Dedifferentiated amniotic fluid mesenchymal stem cell (primary cell): ENCODE measurements around the gene KMT2E.
"Not testable (repeated sequence)": the region's sequence is repeated elsewhere in the genome, so short reads cannot be mapped to it uniquely, and the experiment has no call there.

Source experiments
- DNase-seq: peaks from one replicate; pipeline ENCODE4 v3.0.0-alpha.2; 2016; ENCODE audit errors: extremely low spot score

Gene KMT2E, protein sequence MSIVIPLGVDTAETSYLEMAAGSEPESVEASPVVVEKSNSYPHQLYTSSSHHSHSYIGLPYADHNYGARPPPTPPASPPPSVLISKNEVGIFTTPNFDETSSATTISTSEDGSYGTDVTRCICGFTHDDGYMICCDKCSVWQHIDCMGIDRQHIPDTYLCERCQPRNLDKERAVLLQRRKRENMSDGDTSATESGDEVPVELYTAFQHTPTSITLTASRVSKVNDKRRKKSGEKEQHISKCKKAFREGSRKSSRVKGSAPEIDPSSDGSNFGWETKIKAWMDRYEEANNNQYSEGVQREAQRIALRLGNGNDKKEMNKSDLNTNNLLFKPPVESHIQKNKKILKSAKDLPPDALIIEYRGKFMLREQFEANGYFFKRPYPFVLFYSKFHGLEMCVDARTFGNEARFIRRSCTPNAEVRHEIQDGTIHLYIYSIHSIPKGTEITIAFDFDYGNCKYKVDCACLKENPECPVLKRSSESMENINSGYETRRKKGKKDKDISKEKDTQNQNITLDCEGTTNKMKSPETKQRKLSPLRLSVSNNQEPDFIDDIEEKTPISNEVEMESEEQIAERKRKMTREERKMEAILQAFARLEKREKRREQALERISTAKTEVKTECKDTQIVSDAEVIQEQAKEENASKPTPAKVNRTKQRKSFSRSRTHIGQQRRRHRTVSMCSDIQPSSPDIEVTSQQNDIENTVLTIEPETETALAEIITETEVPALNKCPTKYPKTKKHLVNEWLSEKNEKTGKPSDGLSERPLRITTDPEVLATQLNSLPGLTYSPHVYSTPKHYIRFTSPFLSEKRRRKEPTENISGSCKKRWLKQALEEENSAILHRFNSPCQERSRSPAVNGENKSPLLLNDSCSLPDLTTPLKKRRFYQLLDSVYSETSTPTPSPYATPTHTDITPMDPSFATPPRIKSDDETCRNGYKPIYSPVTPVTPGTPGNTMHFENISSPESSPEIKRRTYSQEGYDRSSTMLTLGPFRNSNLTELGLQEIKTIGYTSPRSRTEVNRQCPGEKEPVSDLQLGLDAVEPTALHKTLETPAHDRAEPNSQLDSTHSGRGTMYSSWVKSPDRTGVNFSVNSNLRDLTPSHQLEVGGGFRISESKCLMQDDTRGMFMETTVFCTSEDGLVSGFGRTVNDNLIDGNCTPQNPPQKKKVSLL (N-terminal part only)

DNA sequence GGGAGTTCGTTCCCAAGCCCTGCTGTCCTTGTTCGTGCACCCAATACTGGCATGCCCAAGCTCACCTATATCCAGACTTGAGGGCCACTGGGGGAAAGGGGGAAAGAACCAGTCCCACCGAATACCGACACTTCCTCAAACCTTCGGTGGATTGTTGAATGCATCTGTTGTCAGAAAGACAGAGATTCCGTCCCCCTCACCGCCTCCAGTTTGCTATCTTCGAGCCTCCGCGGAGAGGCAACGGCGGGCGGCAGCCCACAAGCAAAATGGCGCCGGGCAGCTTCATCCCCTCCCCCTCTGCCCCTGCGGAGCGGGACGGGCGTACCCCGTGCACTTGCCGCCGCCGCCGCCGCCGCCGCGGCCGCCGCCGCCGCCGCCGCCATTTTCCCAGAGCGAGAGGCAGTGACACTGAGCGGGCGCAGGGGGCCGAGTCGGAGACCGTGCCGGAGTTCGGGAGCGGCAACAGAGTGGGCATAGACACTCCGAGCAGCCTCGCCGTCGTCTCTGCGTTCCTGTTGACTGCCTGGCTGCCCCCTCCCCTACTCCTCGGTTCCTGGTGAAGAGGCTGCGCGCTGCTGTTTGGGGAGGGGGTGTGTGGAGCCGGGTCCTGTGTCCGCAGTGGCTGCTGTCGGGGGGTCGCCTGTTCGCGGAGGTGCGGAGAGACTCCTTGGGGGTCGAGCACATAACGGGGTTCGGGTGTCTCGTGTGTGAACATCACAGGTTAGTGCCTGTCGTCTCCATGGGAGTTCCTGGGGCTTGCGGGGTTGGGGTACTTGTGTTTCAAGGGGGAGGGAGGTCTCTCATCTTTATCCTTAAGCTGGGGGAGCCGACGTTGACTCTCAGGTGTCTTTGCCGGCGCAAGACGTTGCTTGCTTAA is at the start of gene KMT2E:
Gene KMT2E, plus strand, starts transcription at position 390 of the 877 bp plus-strand sequence. CDS start 26,748 bp downstream, outside the sequence.
- DNase-seq, result peak; percentile 81

DNA sequence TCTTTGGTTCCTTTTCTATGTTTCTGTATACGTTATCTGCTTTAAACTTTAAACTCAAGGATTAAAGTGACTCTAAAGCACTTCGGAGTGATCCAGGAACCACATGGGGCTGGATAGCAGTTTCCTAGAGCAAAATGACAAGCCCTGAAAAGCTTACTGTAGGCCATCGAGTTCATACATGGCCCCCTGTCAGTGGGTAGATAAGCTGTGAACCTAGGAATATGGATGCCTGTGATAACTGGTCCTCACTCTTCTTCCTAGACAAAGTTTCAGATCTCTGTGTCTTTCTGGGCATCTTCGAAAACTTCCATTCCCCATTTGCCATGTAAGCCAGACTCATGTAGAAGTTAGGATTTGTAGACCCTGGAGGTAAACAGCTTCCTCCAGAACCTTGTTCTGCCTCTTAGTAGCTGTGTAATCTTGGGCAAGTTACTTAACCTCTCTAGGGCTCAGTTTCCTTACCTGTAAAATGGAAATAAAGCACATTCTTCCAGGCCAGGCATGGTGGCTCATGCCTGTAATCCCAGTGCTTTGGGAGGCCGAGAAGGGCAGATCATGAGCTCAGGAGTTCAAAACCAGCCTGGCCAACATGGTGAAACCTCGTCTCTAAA is 49.3 kb upstream of the KMT2E start:
- no peak for DNase-seq

DNA sequence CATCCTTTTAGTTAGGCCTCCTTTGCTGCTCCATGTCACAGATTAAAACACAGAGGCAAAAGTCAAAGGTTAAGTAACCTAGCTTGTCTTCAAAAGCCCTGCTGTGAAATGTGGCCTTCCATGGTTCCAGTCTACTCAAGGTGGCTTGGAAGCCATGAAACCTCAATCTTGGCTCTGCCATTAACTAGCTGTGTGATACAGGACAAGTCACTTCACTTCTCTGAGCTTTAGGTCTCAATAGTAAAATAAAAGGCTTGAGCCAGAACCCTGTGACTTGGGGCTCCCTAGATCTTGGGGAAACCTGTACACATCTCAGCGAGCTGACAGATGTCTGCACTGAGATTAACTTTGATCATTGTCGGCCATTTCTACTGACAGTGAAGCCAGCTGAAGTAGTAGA is 48.0 kb upstream of the KMT2E start:
- DNase-seq, result no peak

DNA sequence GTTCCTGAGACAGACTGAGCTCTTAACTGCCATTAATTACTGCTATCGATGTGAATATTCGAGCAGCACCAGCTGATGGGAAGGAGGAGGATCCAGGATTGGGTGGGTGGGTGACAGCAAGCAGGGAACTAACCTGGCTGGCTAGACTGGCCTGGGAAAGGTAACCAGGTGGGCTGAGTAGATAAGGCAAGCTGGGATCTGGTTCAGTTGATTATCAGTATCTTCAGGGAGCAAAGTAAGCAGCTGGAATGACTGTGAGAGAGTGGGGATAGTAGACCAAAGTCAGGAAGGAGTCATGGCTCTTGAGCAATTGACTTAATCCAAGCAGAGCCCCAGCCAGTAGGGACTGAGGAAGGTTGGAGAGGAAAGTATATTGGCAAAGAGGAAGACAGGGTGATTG is 46.9 kb upstream of the KMT2E start:
- DNase-seq, result no peak

DNA sequence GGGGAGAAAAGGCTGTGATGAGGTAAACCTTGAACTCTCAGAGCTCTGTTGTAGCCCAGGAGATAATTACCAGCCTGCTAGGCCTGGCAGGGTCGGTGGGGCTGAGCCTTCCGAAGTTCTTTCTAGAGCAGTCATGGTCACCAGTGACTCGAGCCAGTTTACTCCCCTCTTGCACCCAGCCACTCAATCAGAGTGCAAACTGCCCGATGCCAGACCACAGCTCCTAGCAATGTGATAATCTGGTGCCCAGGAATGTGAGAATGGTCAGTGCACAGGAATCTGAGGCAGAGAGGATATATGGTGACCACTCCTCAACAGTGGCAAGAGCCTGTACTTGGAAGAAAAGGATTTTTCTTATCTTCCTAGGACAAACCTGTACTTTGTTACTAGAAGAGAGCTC is 46.4 kb upstream of the KMT2E start:
- no peak for DNase-seq

DNA sequence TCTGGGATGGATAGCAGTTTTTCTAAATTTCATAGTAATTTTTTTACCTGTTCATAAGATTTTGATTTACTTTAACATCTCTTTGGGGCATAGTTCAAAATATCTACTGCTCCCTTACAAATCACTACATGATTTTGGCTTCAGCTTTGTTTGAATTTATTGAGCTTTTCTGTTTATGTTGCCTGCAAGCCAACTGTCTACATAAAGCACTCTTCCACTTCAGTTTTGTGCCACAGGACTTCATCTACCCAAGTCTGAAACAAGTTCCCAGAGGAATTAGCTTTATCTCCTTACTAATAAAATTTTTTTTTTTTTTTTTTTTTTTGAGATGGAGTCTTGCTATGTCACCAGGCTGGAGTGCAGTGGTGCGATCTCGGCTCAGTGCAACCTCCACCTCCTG is 45.4 kb upstream of the KMT2E start:
- DNase-seq, result no peak

DNA sequence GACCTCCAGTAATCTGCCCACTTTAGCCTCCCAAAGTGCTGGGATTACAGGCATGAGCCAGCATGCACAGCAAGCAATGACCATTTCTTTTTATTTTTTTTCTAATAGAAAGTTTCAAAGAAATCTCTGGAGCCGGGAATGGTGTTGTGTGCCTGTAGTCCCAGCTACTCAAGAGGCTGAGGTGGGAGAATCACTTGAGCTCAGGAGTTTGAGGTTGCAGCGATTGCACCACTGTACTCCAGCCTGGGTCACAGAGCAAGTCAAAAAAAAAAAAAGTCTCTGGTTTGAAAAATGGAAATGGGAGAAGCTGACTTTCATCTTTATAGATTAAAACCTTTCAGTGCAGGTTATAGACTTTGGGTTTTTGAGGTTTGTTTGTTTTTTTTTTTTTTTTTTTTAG is 44.8 kb upstream of the KMT2E start:
- DNase-seq, result no peak

DNA sequence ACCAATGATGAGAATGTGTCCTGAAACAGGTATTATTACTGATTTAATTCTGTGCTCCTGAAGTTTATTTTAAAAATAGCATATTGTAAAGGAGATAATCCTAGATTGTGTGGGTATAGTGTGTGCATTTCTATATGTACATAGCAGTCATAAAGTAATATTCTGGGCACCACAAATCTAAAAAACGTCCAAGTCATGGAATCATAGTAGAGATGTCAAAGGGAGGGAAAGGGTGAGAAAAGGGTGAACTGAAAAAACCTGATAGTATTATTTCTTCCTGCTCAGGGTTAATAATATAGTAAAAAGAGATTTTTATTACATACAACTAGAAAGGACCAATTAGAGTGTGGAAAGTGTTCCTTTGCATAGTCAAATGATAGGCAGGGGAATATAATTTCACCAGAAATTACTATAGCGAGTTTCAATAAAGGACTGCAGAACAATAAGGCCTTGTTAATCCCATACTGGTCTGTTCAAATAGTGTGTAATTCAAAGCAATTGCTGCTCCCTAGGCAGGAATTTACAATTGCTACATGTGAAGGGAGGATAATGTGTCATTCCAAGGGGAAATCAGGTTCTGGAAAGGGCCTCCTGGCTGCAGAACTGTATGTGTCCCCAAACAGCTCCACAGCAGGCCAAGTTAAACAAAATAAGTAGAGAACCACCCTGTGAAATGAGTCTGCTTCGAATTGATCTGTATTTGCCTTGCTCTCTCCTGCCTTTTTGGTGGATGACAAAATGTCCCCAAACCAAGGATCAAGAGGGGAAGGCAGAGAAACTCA is 42.5 kb upstream of the KMT2E start:
- peak; percentile 56 for DNase-seq

DNA sequence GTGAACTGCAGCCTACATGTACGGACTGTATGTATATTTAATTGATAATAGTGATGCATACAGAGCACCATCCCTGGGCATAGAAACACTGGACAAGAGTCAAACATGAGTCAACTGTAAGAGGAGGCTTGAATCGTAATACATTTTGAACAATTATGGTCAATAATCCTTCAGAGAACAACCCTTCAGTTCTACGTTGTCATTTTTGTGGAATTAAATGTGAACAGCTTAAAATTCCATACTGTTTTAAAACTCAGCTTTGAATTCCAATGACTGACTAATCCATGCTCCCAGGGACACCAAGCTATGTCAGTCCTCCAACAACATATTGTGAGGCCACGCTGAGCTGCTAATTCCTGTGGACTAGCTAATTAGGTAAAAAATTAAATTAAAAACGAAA is 41.5 kb upstream of the KMT2E start:
- peak; percentile 66 for DNase-seq

DNA sequence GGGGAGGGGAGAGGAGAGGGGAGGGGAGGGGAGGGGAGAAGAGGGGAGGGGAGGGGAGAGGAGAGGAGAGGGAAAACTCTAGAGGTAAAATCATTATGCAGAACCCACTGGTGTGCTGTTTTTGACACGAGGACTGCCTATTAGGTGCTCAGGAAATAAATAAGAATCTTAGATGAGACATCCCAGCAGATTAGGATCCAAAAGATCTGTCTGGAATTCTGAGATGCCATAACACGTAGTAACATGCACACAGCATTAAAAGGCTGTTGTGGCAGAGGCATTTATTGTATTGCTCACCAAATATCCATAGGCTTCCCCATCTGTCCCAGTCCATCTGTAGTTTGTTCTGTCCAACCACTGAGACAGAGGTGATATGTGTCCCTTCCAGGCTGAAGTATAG is 40.8 kb upstream of the KMT2E start:
- no peak for DNase-seq

DNA sequence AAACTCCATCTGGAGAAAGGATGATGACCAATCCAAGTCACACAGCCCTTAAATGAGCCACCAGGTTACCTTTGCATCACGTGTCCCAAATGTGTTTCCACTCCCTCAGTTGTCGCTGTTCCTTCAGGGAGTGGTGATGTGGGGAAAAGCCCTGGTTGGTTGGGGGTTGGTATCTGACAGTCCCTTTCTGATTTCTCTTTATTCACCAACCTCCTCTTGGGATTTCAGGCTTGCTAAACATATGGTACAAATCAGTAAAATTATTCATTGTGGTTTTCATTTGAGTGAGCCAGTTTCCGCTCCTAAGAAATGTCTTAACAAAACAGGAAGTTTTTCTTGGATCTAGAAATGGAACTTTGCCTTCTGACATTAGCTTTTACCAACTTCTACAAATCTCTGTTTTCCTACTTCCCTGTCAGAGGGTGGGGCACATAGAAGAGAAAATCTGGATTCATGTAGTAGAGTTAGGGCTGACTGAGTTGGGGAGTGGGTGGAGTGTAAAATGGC is 40.0 kb upstream of the KMT2E start:
- DNase-seq, result peak; percentile 88

DNA sequence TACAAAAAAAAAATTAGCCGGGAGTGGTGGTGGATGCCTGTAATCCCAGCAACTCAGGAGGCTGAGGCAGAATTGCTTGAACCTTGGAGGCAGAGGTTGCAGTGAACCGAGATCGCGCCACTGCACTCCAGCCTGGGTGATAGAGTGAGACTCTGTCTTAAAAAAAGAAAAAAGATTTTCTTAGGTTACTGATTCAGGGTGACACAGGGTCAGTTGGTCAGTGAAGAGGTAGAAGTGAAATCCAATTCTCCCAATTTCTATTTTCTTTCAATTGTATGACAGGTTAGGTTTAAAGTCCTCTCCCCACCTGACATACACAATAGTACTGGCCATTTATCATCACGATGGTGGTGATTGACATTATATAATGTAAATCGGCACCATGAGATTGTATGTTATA is 38.5 kb upstream of the KMT2E start:
- not testable (repeated sequence) for DNase-seq

DNA sequence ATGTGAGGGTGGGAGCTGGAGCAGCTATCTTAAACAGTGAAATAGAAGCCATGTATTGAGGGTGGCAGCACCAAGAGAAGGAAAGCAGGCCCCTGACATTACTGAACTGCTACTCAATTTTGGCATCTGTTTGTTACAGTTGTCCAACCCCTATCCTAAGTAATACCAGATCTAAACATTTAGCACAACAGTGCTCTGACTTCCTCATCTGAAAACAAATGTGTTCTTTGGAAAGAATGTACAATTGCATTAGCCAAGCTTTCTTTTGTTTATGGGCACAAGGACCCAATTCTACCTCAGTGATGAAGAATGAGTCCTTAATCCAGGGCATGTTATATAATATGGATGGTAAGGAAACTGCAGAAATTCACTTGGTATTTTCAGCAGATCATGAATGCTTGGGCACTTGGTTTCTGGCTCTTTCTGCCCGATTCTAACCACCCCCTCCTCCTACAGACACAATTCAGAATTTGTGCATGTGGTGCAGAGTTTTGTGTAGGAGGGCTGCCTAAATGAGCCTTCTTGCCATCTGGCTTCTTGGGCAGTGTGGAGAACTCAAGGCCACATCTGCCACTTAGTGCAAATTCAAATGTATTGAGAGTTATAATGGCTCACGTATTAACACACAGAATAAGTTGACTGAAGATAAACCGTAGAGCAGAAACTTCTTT is 36.9 kb upstream of the KMT2E start:
- DNase-seq, result no peak

DNA sequence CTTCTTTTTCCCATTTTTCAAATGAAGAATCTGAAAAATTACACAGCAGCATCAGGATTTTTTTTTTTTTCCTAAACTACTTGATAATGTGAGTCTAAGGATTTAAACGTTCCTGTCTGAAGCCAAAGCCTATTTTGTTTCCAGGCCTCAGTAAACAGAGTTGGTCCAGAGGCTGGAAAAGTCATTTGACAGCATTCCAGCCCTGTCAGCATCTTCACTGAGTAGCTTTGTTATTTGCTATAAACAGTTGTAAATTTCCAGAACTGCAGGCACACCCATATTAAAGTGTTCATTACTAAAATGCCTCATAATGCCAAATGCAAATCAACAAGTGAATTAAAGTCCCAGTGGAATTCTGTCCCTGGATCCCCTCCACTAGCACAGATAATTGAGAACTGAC is 35.5 kb upstream of the KMT2E start:
- DNase-seq, result no peak

DNA sequence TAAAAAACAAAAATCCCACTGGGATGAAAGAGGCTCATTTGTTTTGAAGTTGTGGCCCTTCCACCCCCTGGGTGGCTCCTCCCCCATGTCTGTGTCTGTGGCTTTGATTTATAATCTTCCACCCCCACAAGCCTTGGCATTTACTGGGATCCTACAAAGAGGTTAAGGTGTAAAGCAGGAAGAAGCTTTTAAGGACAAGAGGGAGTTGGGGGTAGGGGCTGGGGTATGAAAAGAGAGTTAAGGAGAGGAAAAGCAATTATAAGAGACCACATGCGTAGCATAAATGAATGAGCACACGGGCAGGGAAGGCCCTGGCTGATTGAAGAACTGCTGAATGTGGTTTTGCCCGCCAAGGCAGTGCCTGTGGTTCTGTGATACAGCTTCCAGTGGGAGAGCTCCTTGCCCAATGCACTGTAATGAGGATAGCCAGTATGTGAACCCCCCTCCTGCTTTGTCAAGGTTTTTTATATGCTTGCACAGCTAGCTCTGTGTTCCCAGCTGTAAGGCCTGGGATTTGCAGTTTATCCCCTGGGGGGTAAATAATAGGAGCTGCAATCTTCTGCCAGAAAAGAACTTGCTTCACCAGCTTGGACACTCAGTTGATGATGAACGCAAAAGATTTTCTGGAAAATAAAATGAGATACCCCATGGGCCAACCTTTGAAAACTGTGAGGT is 34.7 kb upstream of the KMT2E start:
- no peak for DNase-seq

DNA sequence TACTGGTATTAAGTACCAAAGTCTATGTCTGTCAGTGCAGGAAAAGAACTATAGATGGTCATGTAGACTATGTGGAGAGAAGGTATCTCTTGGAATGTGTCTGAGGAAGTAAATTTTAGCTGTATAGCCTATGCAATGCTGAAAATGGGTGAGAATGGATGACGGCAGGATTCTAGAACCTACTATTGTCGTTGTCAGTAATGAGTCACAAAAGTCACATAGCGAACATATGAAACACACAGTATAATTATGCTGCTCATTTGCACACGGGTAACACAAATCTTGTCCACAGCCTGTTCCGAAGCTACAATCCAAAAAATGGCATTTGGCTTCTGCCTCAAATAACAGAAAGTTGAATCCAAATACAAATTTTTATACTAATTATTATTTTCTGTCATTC is 33.6 kb upstream of the KMT2E start:
- no peak for DNase-seq

DNA sequence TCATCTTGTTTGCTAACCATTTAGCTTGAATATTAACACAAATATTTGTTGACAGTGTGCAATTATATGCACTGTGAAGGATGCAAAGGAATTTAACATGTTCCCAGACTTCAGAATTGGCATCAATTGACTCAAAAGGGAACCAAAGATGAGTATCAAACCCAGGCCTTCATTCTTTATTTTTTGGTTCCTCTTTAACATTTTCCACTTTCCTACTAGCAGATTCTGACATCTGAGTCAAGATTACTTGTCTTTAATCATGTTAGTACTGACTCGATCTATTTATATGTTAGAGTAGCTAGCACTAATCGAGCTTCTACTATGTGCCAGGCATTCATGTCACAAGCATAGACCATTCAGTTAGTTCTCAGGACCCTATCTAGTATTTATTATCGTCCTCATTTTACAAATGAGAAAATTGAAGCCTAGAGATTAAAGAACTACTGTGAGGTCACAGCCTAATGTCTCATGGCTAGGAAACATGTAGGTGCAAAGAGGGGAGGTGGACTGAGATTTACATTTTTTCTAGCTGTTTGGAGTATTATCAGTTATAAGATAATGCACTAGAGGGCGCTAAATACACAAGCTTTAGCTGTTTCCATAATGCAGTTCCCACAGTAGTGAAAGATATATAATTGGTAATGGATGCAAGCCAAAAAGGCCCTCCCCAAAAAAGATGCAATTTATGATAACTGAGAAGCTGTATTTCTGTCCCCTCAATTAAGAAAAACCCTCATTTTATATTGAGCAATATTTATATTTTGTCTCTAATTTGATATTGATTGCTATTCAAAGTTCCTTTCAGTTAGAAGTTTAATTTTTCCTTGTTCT is 32.9 kb upstream of the KMT2E start:
- DNase-seq, result peak; percentile 77

DNA sequence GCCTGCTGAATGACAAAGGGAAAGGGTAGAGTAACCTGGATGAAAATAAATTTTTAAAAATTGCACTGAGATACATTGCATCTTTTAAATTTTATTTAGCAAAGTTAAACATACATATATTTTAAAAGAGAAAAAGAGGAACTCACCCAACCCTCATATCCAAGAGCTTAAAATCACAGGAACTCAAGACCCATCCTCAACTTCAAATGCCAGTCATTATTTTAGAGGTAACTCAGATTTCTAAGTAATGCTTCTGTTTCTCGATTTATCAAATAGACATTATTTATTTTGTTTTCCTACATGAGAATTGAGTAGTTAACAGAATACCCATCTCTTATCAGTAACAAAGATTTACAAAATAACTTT is 32.4 kb upstream of the KMT2E start:
- no peak for DNase-seq
